H9 (cell line): ENCODE measurements around the gene ARFIP1. TPM values are rescaled to one million over a fixed set of nuclear protein-coding genes. Genes with fewer than 3 reads are reported as not detected.

Source experiments
- DNase-seq: peaks from one replicate; pipeline ENCODE4 v3.0.0-alpha.2; 2017
- H2AFZ ChIP-seq: one replicate; pipeline ENCODE4 v1.6.1; 2013; ENCODE audit warnings: mild to moderate bottlenecking, low read length, control low read depth, moderate library complexity
- H2AK5ac ChIP-seq: 2 replicates; pipeline ENCODE4 v1.6.1; 2013; ENCODE audit warnings: low read length, control low read depth, mixed read lengths; ENCODE audit not compliant: insufficient read length
- H2BK120ac ChIP-seq: one replicate; pipeline ENCODE4 v1.6.1; 2013; ENCODE audit warnings: low read depth, mild to moderate bottlenecking, low read length, control low read depth, inconsistent platforms; ENCODE audit not compliant: poor library complexity, severe bottlenecking
- H2BK12ac ChIP-seq: 2 replicates; pipeline ENCODE4 v1.6.1; 2013; ENCODE audit warnings: low read length, control low read depth, mixed read lengths, low read depth; ENCODE audit not compliant: insufficient read length
- H2BK15ac ChIP-seq: 2 replicates; pipeline ENCODE4 v1.6.1; 2013; ENCODE audit warnings: low read depth, low read length, control low read depth
- H2BK20ac ChIP-seq: one replicate; pipeline ENCODE4 v1.6.1; 2013; ENCODE audit warnings: low read depth, mild to moderate bottlenecking, low read length, control low read depth, inconsistent platforms; ENCODE audit not compliant: poor library complexity, severe bottlenecking
- H2BK5ac ChIP-seq: 2 replicates; pipeline ENCODE4 v1.6.1; 2013; ENCODE audit warnings: low read length, control low read depth, mixed read lengths; ENCODE audit not compliant: insufficient read length
- H3K14ac ChIP-seq: 2 replicates; pipeline ENCODE4 v1.6.1; 2013; ENCODE audit warnings: low read length, control low read depth; ENCODE audit not compliant: insufficient read depth
- H3K18ac ChIP-seq: 2 replicates; pipeline ENCODE4 v1.6.1; 2013; ENCODE audit warnings: low read depth, mild to moderate bottlenecking, mixed read lengths, low read length, control low read depth; ENCODE audit not compliant: insufficient read length
- H3K23ac ChIP-seq: 2 replicates; pipeline ENCODE4 v1.6.1; 2013; ENCODE audit warnings: low read length, control low read depth, mixed read lengths, low read depth; ENCODE audit not compliant: insufficient read length
- H3K23me2 ChIP-seq: 2 replicates; pipeline ENCODE4 v1.6.1; 2013; ENCODE audit warnings: low read depth, mild to moderate bottlenecking, mixed read lengths, low read length, control low read depth; ENCODE audit not compliant: insufficient read length, poor library complexity, severe bottlenecking
- H3K27ac ChIP-seq: 2 replicates; pipeline ENCODE4 v1.5.1; 2013; ENCODE audit warnings: low read length, control low read depth, mixed read lengths, low read depth; ENCODE audit not compliant: insufficient read length
- H3K27me3 ChIP-seq: 2 replicates; pipeline ENCODE4 v1.6.1; 2013; ENCODE audit warnings: low read length, control low read depth, inconsistent platforms; ENCODE audit not compliant: insufficient read depth
- H3K4ac ChIP-seq: 2 replicates; pipeline ENCODE4 v1.6.1; 2013; ENCODE audit warnings: low read depth, mild to moderate bottlenecking, control low read depth, inconsistent platforms, low read length, moderate library complexity
- H3K4me1 ChIP-seq: 2 replicates; pipeline ENCODE4 v1.6.1; 2013; ENCODE audit warnings: low read length, control low read depth, inconsistent platforms; ENCODE audit not compliant: insufficient read depth
- H3K4me2 ChIP-seq: 2 replicates; pipeline ENCODE4 v1.6.1; 2013; ENCODE audit warnings: low read length, control low read depth, mixed read lengths; ENCODE audit not compliant: insufficient read length, insufficient read depth
- H3K56ac ChIP-seq: 2 replicates; pipeline ENCODE4 v1.6.1; 2013; ENCODE audit warnings: low read depth, mild to moderate bottlenecking, mixed read lengths, low read length, control low read depth; ENCODE audit not compliant: insufficient read length
- H3K79me1 ChIP-seq: 2 replicates; pipeline ENCODE4 v1.6.1; 2013; ENCODE audit warnings: low read depth, mild to moderate bottlenecking, moderate library complexity, low read length, control low read depth, inconsistent platforms; ENCODE audit not compliant: insufficient read depth, poor library complexity, severe bottlenecking
- H3K79me2 ChIP-seq: 2 replicates; pipeline ENCODE4 v1.6.1; 2013; ENCODE audit warnings: low read length, control low read depth, inconsistent platforms; ENCODE audit not compliant: insufficient read depth
- H3K9ac ChIP-seq: 2 replicates; pipeline ENCODE4 v1.6.1; 2013; ENCODE audit warnings: low read length, control low read depth, mixed read lengths; ENCODE audit not compliant: insufficient read length; ENCODE audit errors: extremely low read depth
- H3K9me3 ChIP-seq: one replicate; pipeline ENCODE4 v1.6.1; 2013; ENCODE audit warnings: low read depth, low read length, inconsistent platforms; ENCODE audit not compliant: control insufficient read depth
- H3T11ph ChIP-seq: one replicate; pipeline ENCODE4 v1.6.1; 2013; ENCODE audit warnings: mild to moderate bottlenecking, low read length, control low read depth, inconsistent platforms
- H4K20me1 ChIP-seq: one replicate; pipeline ENCODE4 v1.6.1; 2013; ENCODE audit not compliant: control insufficient read depth, insufficient read length, insufficient read depth
- H4K5ac ChIP-seq: 2 replicates; pipeline ENCODE4 v1.6.1; 2013; ENCODE audit warnings: low read depth, mild to moderate bottlenecking, mixed read lengths, low read length, control low read depth; ENCODE audit not compliant: insufficient read length
- H4K8ac ChIP-seq: replicated peaks from 2 replicates; pipeline ENCODE4 v1.6.1; 2013; ENCODE audit warnings: low read length, control low read depth, mixed read lengths, low read depth; ENCODE audit not compliant: insufficient read length
- H4K91ac ChIP-seq: 2 replicates; pipeline ENCODE4 v1.6.1; 2013; ENCODE audit warnings: low read depth, mild to moderate bottlenecking, moderate library complexity, mixed read lengths, low read length, control low read depth; ENCODE audit not compliant: insufficient read length
- H3K27ac Mint-ChIP-seq, 3 experiments: 2 replicates in 2 of 3; 3 replicates in 1 of 3; pipeline ENCODE4 v1.8.0; 2020 to 2021; ENCODE audit warnings: mixed read lengths in 3 of 3, mild to moderate bottlenecking in 1 of 3, moderate library complexity in 1 of 3
- H3K27me3 Mint-ChIP-seq: 2 replicates; pipeline ENCODE4 v1.8.0; 2021; ENCODE audit warnings: low read depth, mild to moderate bottlenecking, moderate library complexity, mixed read lengths
- H3K36me3 Mint-ChIP-seq, 3 experiments: 2 replicates in 2 of 3; 3 replicates in 1 of 3; pipeline ENCODE4 v1.8.0; 2020 to 2021; ENCODE audit warnings: low read depth in 3 of 3, mixed read lengths in 3 of 3; ENCODE audit not compliant: insufficient read depth in 1 of 3
- H3K4me1 Mint-ChIP-seq, 2 experiments: 2 replicates each; pipeline ENCODE4 v1.8.0; 2020; ENCODE audit warnings: mixed read lengths in 2 of 2
- H3K4me3 Mint-ChIP-seq, 2 experiments: 2 replicates in 1 of 2; 3 replicates in 1 of 2; pipeline ENCODE4 v1.8.0; 2020 to 2021; ENCODE audit warnings: mild to moderate bottlenecking in 2 of 2, mixed read lengths in 2 of 2, moderate library complexity in 1 of 2
- H3K9me3 Mint-ChIP-seq, 2 experiments: 2 replicates in 1 of 2; 3 replicates in 1 of 2; pipeline ENCODE4 v1.8.0; 2020; ENCODE audit warnings: mild to moderate bottlenecking in 2 of 2, mixed read lengths in 2 of 2, moderate library complexity in 1 of 2
- total RNA-seq: library from RNA; stranded (reverse); gene quantifications from 2 replicates; pipeline ENCODE4 v1.2.1, GENCODE V29; 2021
- TF ChIP-seq, protein P1 (sequence below): fragments of 200-600 bp; sonication (generic); conservative IDR thresholded peaks from 3 replicates; pipeline ENCODE4 v1.8.0; 2021; ENCODE audit warnings: antibody characterized with exemption, mild to moderate bottlenecking

ARFIP1 gene
- total RNA-seq, 1 experiment from 2014 or later: 30.8 TPM

DNA sequence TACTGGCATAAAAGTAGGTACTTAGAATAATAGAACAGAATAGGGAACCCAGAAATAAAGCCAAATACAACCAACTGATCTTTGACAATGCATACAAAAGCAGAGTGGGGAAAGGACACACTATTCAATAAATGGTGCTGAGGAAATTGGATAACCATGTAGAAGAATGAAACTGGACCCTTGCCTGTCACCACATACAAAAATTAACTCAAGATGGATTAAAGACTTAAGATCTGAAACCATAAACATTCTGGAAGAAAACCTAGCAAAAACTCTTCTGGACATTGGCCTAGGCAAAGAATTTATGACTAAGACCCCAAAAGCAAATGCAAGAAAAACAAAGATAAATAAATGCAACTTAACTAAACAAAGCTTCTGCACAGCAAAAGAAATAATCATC lies 45.6 kb downstream of the ARFIP1 start:
- Histone ChIP-seq H3K4me2 (no peak overlapping the region), H2BK120ac (no peak overlapping the region), H3K27me3 (no peaks in the 10 kb centered on the region), H3K9ac (no peak overlapping the region), H4K5ac (no peak overlapping the region), H3K56ac (no peak overlapping the region), H2BK15ac (no peak overlapping the region), H3K14ac (no peak overlapping the region), H3K4ac (no peak overlapping the region), H2BK20ac (no peak overlapping the region), H3K4me1 (no peaks in the 10 kb centered on the region), H4K8ac (no peak overlapping the region), H4K91ac (no peak overlapping the region), H3T11ph (no peak overlapping the region), H4K20me1 (no peaks in the 10 kb centered on the region), H3K9me3 (no peaks in the 10 kb centered on the region), H3K79me1 (no peaks in the 10 kb centered on the region), H2BK12ac (no peak overlapping the region), H3K18ac (no peak overlapping the region), H3K27ac (no peak overlapping the region), H3K79me2 (no peaks in the 10 kb centered on the region), H2AK5ac (no peak overlapping the region), H2BK5ac (no peak overlapping the region), H3K23ac (no peak overlapping the region), H3K23me2 (no peaks in the 10 kb centered on the region), H2AFZ (no peak overlapping the region)
- H3K9me3 Mint-ChIP-seq: peaks cover 16 to 33% of the 10 kb centered on the region in 2 experiments; a peak in 4 of 5 replicates
- peaks cover 16 to 34% (median 21%) of the 10 kb centered on the region in 3 experiments for H3K36me3 Mint-ChIP-seq
- H3K4me1 Mint-ChIP-seq: no peaks in the 10 kb centered on the region
- TF ChIP-seq, protein P1, sequence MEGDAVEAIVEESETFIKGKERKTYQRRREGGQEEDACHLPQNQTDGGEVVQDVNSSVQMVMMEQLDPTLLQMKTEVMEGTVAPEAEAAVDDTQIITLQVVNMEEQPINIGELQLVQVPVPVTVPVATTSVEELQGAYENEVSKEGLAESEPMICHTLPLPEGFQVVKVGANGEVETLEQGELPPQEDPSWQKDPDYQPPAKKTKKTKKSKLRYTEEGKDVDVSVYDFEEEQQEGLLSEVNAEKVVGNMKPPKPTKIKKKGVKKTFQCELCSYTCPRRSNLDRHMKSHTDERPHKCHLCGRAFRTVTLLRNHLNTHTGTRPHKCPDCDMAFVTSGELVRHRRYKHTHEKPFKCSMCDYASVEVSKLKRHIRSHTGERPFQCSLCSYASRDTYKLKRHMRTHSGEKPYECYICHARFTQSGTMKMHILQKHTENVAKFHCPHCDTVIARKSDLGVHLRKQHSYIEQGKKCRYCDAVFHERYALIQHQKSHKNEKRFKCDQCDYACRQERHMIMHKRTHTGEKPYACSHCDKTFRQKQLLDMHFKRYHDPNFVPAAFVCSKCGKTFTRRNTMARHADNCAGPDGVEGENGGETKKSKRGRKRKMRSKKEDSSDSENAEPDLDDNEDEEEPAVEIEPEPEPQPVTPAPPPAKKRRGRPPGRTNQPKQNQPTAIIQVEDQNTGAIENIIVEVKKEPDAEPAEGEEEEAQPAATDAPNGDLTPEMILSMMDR: no peak
- no peak overlapping the region for H3K4me3 Mint-ChIP-seq
- DNase-seq: no peak
- no peaks in the 10 kb centered on the region; the same call in none of the 2 replicates for H3K27me3 Mint-ChIP-seq
- no peak overlapping the region for H3K27ac Mint-ChIP-seq
